Liver (tissue), 9 donors: Measurements from ENCODE around the gene MEGF10. TPM values are rescaled to one million over a fixed set of nuclear protein-coding genes. Genes with fewer than 3 reads are reported as not detected.

Experiments used
- DNase-seq: peaks from one replicate; pipeline ENCODE4 v3.0.0-alpha.2; 2017; ENCODE audit warnings: low spot score
- H3K27ac ChIP-seq, 2 donors: one replicate each; pipeline ENCODE4 v1.7.0; 2013; ENCODE audit warnings: inconsistent platforms in 2 of 2, low read length in 2 of 2, control low read depth in 1 of 2, low read depth in 1 of 2, mild to moderate bottlenecking in 1 of 2
- H3K27me3 ChIP-seq, 4 donors: one replicate each; pipeline versions ENCODE4 v1.6.1 to v1.7.0; 2013; ENCODE audit warnings: low read length in 3 of 4, inconsistent platforms in 1 of 4, mild to moderate bottlenecking in 1 of 4, moderate library complexity in 1 of 4; ENCODE audit not compliant: control insufficient read depth in 4 of 4, insufficient read depth in 4 of 4
- H3K36me3 ChIP-seq, 4 donors: one replicate each; pipeline versions ENCODE4 v1.6.1 to v1.7.0; 2013; ENCODE audit warnings: low read length in 3 of 4, mild to moderate bottlenecking in 3 of 4, low read depth in 1 of 4, moderate library complexity in 1 of 4; ENCODE audit not compliant: control insufficient read depth in 4 of 4, insufficient read depth in 3 of 4
- H3K4me1 ChIP-seq, 4 donors: one replicate each; pipeline versions ENCODE4 v1.6.1 to v1.7.0; 2013; ENCODE audit warnings: low read length in 3 of 4, mild to moderate bottlenecking in 3 of 4, moderate library complexity in 1 of 4; ENCODE audit not compliant: control insufficient read depth in 4 of 4, insufficient read depth in 4 of 4
- H3K4me3 ChIP-seq, 3 donors: one replicate each; pipeline versions ENCODE4 v1.6.1 to v1.7.0; 2013; ENCODE audit warnings: low read length in 3 of 3, control low read depth in 1 of 3, low read depth in 1 of 3, mild to moderate bottlenecking in 1 of 3
- H3K9ac ChIP-seq, 2 donors: one replicate each; pipeline ENCODE4 v1.7.0; 2013; ENCODE audit warnings: low read length in 2 of 2, mild to moderate bottlenecking in 2 of 2, moderate library complexity in 2 of 2, control low read depth in 1 of 2, low read depth in 1 of 2
- H3K9me3 ChIP-seq, 4 donors: one replicate each; pipeline versions ENCODE4 v1.6.1 to v1.7.0; 2013; ENCODE audit warnings: low read length in 3 of 4; ENCODE audit not compliant: control insufficient read depth in 4 of 4
- ATF3 ChIP-seq: IDR thresholded peaks from 2 replicates; pipeline ENCODE4 v1.6.1; 2016; ENCODE audit warnings: antibody characterized with exemption
- CTCF ChIP-seq: fragments of 150-350 bp; IDR thresholded peaks from 2 replicates; pipeline ENCODE4 v1.5.1; 2017; ENCODE audit warnings: improper control_type of control experiment, low read depth, low read length; ENCODE audit not compliant: missing input control
- EGR1 ChIP-seq, 2 donors: IDR thresholded peaks; 2 replicates each; pipeline ENCODE4 v1.6.1; 2016 to 2018; ENCODE audit warnings: antibody characterized with exemption in 2 of 2, low read depth in 2 of 2
- FOXA2 ChIP-seq: IDR thresholded peaks from 2 replicates; pipeline ENCODE4 v1.6.1; 2016; ENCODE audit warnings: antibody characterized with exemption
- GABPA ChIP-seq, 2 donors: IDR thresholded peaks in 1 of 2; conservative IDR thresholded peaks in 1 of 2; 2 replicates each; pipeline ENCODE4 v1.6.1; 2016; ENCODE audit warnings: antibody characterized with exemption in 2 of 2, mild to moderate bottlenecking in 1 of 2, moderate library complexity in 1 of 2
- HNF4A ChIP-seq, 2 donors: conservative IDR thresholded peaks; 2 replicates each; pipeline ENCODE4 v1.6.1; 2016; ENCODE audit warnings: antibody characterized with exemption in 2 of 2, mild to moderate bottlenecking in 2 of 2
- HNF4G ChIP-seq: IDR thresholded peaks from 2 replicates; pipeline ENCODE4 v1.6.1; 2016; ENCODE audit warnings: antibody characterized with exemption
- JUND ChIP-seq, 2 donors: IDR thresholded peaks; 2 replicates each; pipeline ENCODE4 v1.6.1; 2016; ENCODE audit warnings: antibody characterized with exemption in 2 of 2
- NR2F2 ChIP-seq: IDR thresholded peaks from 2 replicates; pipeline ENCODE4 v1.6.1; 2016; ENCODE audit warnings: antibody characterized with exemption
- RAD21 ChIP-seq, 2 donors: IDR thresholded peaks; 2 replicates each; pipeline ENCODE4 v1.6.1; 2016; ENCODE audit warnings: antibody characterized with exemption in 2 of 2, mild to moderate bottlenecking in 2 of 2
- RXRA ChIP-seq, 2 donors: IDR thresholded peaks; 2 replicates each; pipeline ENCODE4 v1.6.1; 2017 to 2018; ENCODE audit warnings: antibody characterized with exemption in 2 of 2, mild to moderate bottlenecking in 1 of 2
- SP1 ChIP-seq: IDR thresholded peaks from 2 replicates; pipeline ENCODE4 v1.6.1; 2018; ENCODE audit warnings: antibody characterized with exemption, mild to moderate bottlenecking
- TAF1 ChIP-seq: conservative IDR thresholded peaks from 2 replicates; pipeline ENCODE4 v1.6.1; 2016; ENCODE audit warnings: antibody characterized with exemption, mild to moderate bottlenecking
- YY1 ChIP-seq: IDR thresholded peaks from 2 replicates; pipeline ENCODE4 v1.6.1; 2016; ENCODE audit warnings: antibody characterized with exemption, mild to moderate bottlenecking
- WGBS: extraction: QIAGEN DNeasy Blood & Tissue Kit; methylation state at CpG from one replicate; pipeline ENCODE4 v1.1.7; 2013; 5-methylcytosine and 5-hydroxymethylcytosine counted together
- polyA plus RNA-seq, 2 donors: library from polyadenylated mRNA; stranded (reverse) in 1 of 2; unstranded in 1 of 2; fragments of 200-250 nt in 1 of 2; fragments of >200 nt in 1 of 2; fragmentation: Nextera tagmentation in 1 of 2; extraction: Ambion mirVana in 1 of 2; gene quantifications; one replicate each; pipeline versions ENCODE4 v1.2.1 to v1.2.3, GENCODE V29; 2013 to 2015
- total RNA-seq, 2 donors: library from RNA; depleted of rRNA; stranded (reverse); fragments of >200 nt; gene quantifications; one replicate each; pipeline ENCODE4 v1.2.3, GENCODE V29; 2014
- TF ChIP-seq, protein P1 (sequence below): IDR thresholded peaks from 2 replicates; pipeline ENCODE4 v1.6.1; 2016; ENCODE audit warnings: antibody characterized with exemption
- TF ChIP-seq, protein P2 (sequence below): IDR thresholded peaks from 2 replicates; pipeline ENCODE4 v1.6.1; 2016; ENCODE audit warnings: antibody characterized with exemption
- TF ChIP-seq, protein P3 (sequence below): IDR thresholded peaks from 2 replicates; pipeline ENCODE4 v1.6.1; 2016; ENCODE audit warnings: antibody characterized with exemption, mild to moderate bottlenecking
- donor health status: healthy.
- donor health status: healthy.
- donor health status: healthy.
- donor health status: healthy.
- donor health status: healthy.

The MEGF10 gene
- total and polyA plus RNA-seq, 4 donors, result 0.05 to 1.0 (median 0.33) TPM; not detected in 1

- TF ChIP-seq, protein P1, sequence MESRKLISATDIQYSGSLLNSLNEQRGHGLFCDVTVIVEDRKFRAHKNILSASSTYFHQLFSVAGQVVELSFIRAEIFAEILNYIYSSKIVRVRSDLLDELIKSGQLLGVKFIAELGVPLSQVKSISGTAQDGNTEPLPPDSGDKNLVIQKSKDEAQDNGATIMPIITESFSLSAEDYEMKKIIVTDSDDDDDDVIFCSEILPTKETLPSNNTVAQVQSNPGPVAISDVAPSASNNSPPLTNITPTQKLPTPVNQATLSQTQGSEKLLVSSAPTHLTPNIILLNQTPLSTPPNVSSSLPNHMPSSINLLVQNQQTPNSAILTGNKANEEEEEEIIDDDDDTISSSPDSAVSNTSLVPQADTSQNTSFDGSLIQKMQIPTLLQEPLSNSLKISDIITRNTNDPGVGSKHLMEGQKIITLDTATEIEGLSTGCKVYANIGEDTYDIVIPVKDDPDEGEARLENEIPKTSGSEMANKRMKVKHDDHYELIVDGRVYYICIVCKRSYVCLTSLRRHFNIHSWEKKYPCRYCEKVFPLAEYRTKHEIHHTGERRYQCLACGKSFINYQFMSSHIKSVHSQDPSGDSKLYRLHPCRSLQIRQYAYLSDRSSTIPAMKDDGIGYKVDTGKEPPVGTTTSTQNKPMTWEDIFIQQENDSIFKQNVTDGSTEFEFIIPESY, result no peak
- TF ChIP-seq JUND (IDR thresholded peaks at IDR 0.05) (no peak), EGR1 (IDR thresholded peaks at IDR 0.05; ENCODE audit: low read depth in 2 of 2) (no peak), TAF1 (no peak), YY1 (no peak), GABPA (IDR thresholded peaks at IDR 0.05 in 1 of 2, conservative IDR thresholded peaks at IDR 0.05 in 1 of 2) (no peak)
- TF ChIP-seq, protein P2, sequence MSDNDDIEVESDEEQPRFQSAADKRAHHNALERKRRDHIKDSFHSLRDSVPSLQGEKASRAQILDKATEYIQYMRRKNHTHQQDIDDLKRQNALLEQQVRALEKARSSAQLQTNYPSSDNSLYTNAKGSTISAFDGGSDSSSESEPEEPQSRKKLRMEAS, result no peak
Measured at GRCh38 chr5:127292030-127292735, 1.6 kb downstream of the MEGF10 start (continued).

DNA sequence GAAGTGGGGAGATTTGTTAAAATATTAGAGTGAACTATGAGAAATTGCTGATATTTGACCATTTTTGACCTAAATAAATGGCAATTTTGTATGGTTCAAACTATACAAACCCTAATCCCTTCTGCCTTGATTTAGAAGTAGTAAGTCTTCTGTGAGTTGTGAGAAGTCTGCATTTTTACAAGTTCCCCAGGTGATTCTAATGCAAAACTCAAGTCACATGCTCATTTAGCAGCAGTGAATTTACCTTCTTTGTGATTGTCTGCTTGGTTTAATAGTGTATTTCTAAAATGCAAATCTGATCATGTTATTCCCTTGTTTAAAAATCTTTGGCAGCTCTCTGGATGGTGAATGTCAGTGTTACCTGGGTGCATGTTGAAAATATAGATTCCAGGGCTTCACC lies 2.8 kb downstream of the MEGF10 start:
- TF ChIP-seq NR2F2, result no peak
- no peak for TF ChIP-seq FOXA2
- no peak for TF ChIP-seq EGR1 (IDR thresholded peaks at IDR 0.05; ENCODE audit: low read depth in 2 of 2)
- TF ChIP-seq JUND (IDR thresholded peaks at IDR 0.05), result no peak
- TF ChIP-seq CTCF, result no peak
- Histone ChIP-seq H3K4me1 (peaks cover 9 to 11% (median 10%) of the 10 kb centered on the region in 4 donors), H3K9me3 (peaks cover 0 to 5% (median 0%) of the 10 kb centered on the region in 4 donors), H3K9ac (no peak overlapping the region), H3K27me3 (peaks cover 2 to 11% (median 8%) of the 10 kb centered on the region in 4 donors), H3K4me3 (no peak overlapping the region), H3K36me3 (no peaks in the 10 kb centered on the region), H3K27ac (no peak overlapping the region)
- DNase-seq, result no peak

- Histone ChIP-seq H3K27ac (no peak overlapping the region), H3K9ac (no peak overlapping the region), H3K9me3 (no peaks in the 10 kb centered on the region), H3K27me3 (peaks cover 2 to 9% (median 7%) of the 10 kb centered on the region in 4 donors), H3K36me3 (no peaks in the 10 kb centered on the region), H3K4me3 (no peak overlapping the region), H3K4me1 (peaks cover 9 to 11% (median 10%) of the 10 kb centered on the region in 4 donors)
- DNase-seq, result no peak
- 83% methylated on average over 1 of the region's 1 CpG for WGBS
- no peak for TF ChIP-seq TAF1
- TF ChIP-seq YY1, result no peak
- no peak for TF ChIP-seq HNF4A (conservative IDR thresholded peaks at IDR 0.05)
- no peak for TF ChIP-seq FOXA2
- no peak for TF ChIP-seq EGR1 (IDR thresholded peaks at IDR 0.05; ENCODE audit: low read depth in 2 of 2)
- TF ChIP-seq RAD21 (IDR thresholded peaks at IDR 0.05), result no peak
- no peak for TF ChIP-seq SP1
- TF ChIP-seq, protein P1, result no peak
- no peak for TF ChIP-seq NR2F2
- no peak for TF ChIP-seq JUND (IDR thresholded peaks at IDR 0.05)
- TF ChIP-seq GABPA (IDR thresholded peaks at IDR 0.05 in 1 of 2, conservative IDR thresholded peaks at IDR 0.05 in 1 of 2), result no peak
- no peak for TF ChIP-seq RXRA (IDR thresholded peaks at IDR 0.05)
- TF ChIP-seq HNF4G, result no peak
- TF ChIP-seq, protein P2, result no peak
- no peak for TF ChIP-seq ATF3
- TF ChIP-seq, protein P3, sequence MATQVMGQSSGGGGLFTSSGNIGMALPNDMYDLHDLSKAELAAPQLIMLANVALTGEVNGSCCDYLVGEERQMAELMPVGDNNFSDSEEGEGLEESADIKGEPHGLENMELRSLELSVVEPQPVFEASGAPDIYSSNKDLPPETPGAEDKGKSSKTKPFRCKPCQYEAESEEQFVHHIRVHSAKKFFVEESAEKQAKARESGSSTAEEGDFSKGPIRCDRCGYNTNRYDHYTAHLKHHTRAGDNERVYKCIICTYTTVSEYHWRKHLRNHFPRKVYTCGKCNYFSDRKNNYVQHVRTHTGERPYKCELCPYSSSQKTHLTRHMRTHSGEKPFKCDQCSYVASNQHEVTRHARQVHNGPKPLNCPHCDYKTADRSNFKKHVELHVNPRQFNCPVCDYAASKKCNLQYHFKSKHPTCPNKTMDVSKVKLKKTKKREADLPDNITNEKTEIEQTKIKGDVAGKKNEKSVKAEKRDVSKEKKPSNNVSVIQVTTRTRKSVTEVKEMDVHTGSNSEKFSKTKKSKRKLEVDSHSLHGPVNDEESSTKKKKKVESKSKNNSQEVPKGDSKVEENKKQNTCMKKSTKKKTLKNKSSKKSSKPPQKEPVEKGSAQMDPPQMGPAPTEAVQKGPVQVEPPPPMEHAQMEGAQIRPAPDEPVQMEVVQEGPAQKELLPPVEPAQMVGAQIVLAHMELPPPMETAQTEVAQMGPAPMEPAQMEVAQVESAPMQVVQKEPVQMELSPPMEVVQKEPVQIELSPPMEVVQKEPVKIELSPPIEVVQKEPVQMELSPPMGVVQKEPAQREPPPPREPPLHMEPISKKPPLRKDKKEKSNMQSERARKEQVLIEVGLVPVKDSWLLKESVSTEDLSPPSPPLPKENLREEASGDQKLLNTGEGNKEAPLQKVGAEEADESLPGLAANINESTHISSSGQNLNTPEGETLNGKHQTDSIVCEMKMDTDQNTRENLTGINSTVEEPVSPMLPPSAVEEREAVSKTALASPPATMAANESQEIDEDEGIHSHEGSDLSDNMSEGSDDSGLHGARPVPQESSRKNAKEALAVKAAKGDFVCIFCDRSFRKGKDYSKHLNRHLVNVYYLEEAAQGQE, result no peak
Measured at GRCh38 chr5:127294829-127295228, 4.2 kb downstream of the MEGF10 start.
